WERI-Rb-1 (cell line): Measurements from ENCODE around the gene TAF5L.
"Not testable (repeated sequence)": the region's sequence is repeated elsewhere in the genome, so short reads cannot be mapped to it uniquely, and the experiment has no call there.

ENCODE experiments used
- DNase-seq: peaks from one replicate; pipeline ENCODE4 v3.0.0-alpha.2; 2020
- H3K27ac ChIP-seq: fragments of 250-450 bp; sonication (Bioruptor Pico); 2 replicates; pipeline ENCODE4 v1.5.1; 2020; ENCODE audit warnings: mild to moderate bottlenecking, moderate library complexity
- H3K27me3 ChIP-seq: fragments of 250-450 bp; sonication (Bioruptor Pico); 2 replicates; pipeline ENCODE4 v1.5.1; 2021; ENCODE audit warnings: mild to moderate bottlenecking, low read depth, moderate library complexity; ENCODE audit not compliant: insufficient read depth, severe bottlenecking
- H3K36me3 ChIP-seq: fragments of 250-450 bp; sonication (Bioruptor Pico); 2 replicates; pipeline ENCODE4 v1.5.1; 2020; ENCODE audit warnings: mild to moderate bottlenecking, moderate library complexity
- H3K4me3 ChIP-seq: 2 replicates; pipeline ENCODE4 v1.5.1; 2011; ENCODE audit warnings: low read depth, mild to moderate bottlenecking, control low read depth, low read length
- H3K9me3 ChIP-seq: fragments of 250-450 bp; sonication (Bioruptor Pico); 2 replicates; pipeline ENCODE4 v1.5.1; 2021; ENCODE audit warnings: mild to moderate bottlenecking, moderate library complexity; ENCODE audit not compliant: severe bottlenecking
- TF ChIP-seq, protein P1 (sequence below): IDR thresholded peaks from 2 replicates; pipeline ENCODE4 v1.5.1; 2011; ENCODE audit warnings: low read depth, mild to moderate bottlenecking, control low read depth, inconsistent platforms, low read length

Gene TAF5L

DNA sequence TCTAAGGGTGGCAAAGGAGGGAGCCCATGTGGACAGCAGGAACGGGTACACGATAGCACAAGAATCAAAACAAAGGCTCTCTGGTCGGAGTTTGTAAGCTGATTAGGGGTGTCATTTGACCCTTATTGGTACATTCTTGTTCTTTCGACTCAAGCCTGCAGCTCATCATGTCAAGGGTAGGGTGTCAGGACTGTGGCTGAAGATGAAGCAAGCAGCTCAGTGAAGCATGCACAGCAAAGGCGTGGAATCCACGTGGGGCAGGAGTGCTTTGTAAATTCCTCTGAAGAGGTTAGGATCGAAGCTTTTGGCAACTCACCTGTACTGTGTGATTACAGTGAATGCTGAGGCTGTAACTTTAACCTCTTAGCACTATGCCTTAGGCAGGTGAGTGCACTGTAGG, 62.7 kb downstream of the TAF5L start:
- peak; percentile 16 for DNase-seq
- no peaks in the 10 kb centered on the region for H3K9me3 ChIP-seq
- no peaks in the 10 kb centered on the region for H3K27me3 ChIP-seq
- H3K36me3 ChIP-seq: no peaks in the 10 kb centered on the region
- TF ChIP-seq, protein P1, sequence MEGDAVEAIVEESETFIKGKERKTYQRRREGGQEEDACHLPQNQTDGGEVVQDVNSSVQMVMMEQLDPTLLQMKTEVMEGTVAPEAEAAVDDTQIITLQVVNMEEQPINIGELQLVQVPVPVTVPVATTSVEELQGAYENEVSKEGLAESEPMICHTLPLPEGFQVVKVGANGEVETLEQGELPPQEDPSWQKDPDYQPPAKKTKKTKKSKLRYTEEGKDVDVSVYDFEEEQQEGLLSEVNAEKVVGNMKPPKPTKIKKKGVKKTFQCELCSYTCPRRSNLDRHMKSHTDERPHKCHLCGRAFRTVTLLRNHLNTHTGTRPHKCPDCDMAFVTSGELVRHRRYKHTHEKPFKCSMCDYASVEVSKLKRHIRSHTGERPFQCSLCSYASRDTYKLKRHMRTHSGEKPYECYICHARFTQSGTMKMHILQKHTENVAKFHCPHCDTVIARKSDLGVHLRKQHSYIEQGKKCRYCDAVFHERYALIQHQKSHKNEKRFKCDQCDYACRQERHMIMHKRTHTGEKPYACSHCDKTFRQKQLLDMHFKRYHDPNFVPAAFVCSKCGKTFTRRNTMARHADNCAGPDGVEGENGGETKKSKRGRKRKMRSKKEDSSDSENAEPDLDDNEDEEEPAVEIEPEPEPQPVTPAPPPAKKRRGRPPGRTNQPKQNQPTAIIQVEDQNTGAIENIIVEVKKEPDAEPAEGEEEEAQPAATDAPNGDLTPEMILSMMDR: no peak
- H3K4me3 ChIP-seq: no peak overlapping the region
- no peak overlapping the region for H3K27ac ChIP-seq

DNA sequence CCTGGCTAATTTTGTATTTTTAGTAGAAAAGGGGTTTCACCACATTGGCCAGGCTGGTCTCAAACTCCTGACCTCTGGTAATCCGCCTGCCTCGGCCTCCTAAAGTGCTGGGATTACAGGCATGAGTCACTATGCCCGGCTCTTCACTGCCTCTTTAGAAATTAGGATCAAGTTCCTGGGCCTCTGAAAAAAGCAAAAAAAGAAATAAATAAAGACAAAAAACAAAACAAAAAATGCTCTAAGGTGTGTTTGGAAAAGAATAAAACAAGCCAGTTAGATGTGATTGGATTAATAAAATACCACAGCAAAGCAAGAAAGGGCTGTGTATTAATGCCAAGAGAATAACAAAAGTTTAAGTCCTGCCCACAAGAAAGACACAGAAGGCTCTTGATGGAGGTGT, 63.2 kb downstream of the TAF5L start:
- Histone ChIP-seq H3K4me3 (no peak overlapping the region), H3K36me3 (no peaks in the 10 kb centered on the region), H3K9me3 (no peaks in the 10 kb centered on the region), H3K27me3 (no peaks in the 10 kb centered on the region), H3K27ac (no peak overlapping the region)
- DNase-seq: peak; percentile 8
- TF ChIP-seq, protein P1: no peak

DNA sequence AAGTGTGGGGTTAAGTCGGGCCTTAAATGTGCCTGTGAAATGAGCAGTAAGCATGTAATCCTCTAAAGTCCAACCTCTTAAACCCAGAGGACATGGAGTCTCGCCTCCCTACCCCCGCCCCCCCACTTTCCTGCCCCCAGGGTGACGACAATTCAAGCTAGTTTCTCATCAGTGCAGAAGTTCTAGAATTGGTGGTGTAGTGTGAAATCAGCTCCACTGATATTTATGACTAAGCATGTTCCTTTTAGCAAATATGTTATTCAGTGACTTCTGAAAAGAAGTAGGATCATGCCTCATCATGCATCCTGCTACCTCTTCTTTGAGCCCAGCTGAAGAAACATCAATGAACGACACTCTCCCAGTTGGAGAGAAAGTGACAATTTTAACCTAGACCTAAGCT, 64.8 kb downstream of the TAF5L start:
- no peaks in the 10 kb centered on the region for H3K27me3 ChIP-seq
- H3K27ac ChIP-seq: no peak overlapping the region
- H3K4me3 ChIP-seq: no peak overlapping the region
- no peaks in the 10 kb centered on the region for H3K36me3 ChIP-seq
- TF ChIP-seq, protein P1: no peak
- DNase-seq: no peak
- no peaks in the 10 kb centered on the region for H3K9me3 ChIP-seq

DNA sequence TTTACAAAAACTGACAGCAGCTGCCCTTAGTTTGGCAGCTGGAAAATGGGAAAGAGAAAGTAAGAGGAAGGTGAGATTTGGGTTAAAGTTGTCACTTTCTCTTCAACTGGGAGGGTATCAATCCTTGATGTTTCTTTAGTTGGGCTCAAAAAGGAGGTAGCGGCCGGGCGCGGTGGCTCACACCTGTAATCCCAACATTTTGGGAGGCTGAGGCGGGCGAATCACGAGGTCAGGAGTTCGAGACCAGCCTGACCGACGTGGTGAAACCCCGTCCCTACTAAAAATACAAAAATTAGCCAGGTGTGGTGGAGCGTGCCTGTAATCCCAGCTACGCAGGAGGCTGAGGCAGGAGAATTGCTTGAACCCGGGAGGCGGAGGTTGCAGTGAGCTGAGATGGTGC, 65.8 kb downstream of the TAF5L start:
- not testable (repeated sequence) for H3K4me3 ChIP-seq, H3K9me3 ChIP-seq, H3K27me3 ChIP-seq, H3K36me3 ChIP-seq, DNase-seq, H3K27ac ChIP-seq

DNA sequence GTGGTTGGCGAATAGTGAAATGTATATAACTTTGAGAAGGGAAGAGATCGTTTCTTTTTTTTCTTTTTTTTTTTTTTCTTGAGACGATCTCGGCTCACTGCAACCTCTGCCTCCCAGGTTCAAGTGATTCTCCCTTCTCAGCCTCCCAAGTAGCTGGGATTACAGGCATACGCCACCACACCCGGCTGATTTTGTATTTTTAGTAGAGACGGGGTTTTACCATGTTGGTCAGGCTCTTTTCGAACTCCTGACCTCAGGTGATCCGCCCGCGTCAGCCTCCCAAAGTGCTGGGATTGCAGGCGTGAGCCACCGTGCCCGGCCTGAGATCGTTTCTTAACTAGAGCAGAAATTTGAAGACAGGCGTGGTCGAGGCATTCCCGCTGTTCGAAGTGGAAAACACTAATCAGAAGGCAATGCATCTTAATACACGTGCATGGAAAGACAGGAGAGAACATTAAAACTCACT, 66.6 kb downstream of the TAF5L start:
- not testable (repeated sequence) for H3K9me3 ChIP-seq, H3K27me3 ChIP-seq, DNase-seq, H3K36me3 ChIP-seq, H3K27ac ChIP-seq
- H3K4me3 ChIP-seq: peak overlapping the region; percentile 28

DNA sequence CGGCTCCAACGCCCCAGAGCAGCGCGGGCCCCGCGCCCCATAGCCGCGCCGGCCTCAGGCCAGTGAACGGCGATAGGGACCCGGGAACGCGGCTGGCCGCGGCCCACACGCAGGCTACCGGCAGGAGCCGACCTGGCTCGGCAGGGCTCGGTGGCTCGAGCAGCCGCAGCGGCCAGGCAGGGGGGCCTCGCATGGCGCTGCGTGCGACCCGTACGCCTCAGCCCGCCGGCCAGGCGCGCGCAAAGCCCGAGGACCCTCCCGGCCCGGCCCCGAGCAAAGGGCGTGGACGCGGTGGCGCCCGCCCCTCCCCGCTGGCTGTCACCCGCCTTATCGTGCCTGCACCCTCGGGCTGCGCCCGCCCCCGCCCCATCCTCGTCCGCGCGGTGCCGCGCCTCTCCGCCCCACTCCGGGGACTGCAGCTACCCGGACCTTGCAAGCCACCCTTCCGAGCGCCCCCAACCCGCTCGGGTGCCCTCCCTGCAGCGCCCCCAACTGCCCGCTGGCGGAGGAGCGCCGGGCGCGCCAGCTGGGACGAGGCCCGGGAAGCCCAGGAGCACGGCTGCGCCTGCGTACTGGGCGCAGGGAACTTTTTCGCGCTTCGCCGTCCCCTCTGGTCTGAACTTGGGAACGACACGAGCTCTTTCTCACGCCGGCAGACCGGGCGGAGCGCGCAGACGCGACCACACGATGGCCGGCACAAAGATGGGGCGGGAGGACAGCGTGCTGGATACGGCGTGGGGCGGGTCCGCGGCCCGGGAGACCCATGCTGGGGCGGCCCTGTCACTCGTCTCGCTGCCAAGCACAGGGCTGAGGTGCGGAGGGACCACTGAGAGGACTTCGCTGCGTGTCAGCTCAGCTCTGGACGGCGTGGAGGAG, 67.2 kb downstream of the TAF5L start, which contains the start of gene ABCB10:
TSS of gene ABCB10 (minus strand) at position 248 of the 876 bp plus-strand sequence. CDS start at position 193, 55 bp downstream.
- no peaks in the 10 kb centered on the region for H3K36me3 ChIP-seq
- peak; percentile 91 for DNase-seq
- TF ChIP-seq, protein P1: peak; percentile 72
- no peaks in the 10 kb centered on the region for H3K9me3 ChIP-seq
- peak within 1 kb of the TSS; percentile 63 for H3K4me3 ChIP-seq
- H3K27me3 ChIP-seq: no peaks in the 10 kb centered on the region
- H3K27ac ChIP-seq: peak within 1 kb of the TSS; percentile 87
